NCI-H446 treated with DMSO at 0.1 percent for 48 hours (cell line): ENCODE results near the gene EPDR1.
"Not testable (repeated sequence)": the region's sequence is repeated elsewhere in the genome, so short reads cannot be mapped to it uniquely, and the experiment has no call there.

Experiments used
- DNase-seq: peaks from one replicate; lab custom pipeline; 2025; lab: John Stamatoyannopoulos, UW

Gene EPDR1

DNA sequence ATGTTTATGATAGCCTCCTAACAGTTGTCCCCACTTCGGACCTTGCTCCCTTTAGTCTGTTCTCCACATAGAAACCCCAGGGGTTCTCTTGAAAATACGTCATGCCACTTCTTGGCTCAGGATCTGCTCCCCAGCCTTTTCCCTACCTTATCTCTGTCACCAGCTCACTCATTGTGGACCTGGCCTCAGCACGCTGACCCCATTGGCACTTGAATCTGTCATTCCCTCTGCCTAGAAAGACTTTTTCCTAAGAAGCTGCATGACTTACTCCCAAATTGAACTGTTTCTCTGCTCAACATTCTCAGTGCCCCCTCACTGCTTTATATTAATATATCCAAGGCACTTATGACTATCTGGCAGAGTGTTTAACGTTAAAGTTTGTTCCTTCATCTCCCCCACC, 8.4 kb downstream of the EPDR1 start:
- no peak for DNase-seq

DNA sequence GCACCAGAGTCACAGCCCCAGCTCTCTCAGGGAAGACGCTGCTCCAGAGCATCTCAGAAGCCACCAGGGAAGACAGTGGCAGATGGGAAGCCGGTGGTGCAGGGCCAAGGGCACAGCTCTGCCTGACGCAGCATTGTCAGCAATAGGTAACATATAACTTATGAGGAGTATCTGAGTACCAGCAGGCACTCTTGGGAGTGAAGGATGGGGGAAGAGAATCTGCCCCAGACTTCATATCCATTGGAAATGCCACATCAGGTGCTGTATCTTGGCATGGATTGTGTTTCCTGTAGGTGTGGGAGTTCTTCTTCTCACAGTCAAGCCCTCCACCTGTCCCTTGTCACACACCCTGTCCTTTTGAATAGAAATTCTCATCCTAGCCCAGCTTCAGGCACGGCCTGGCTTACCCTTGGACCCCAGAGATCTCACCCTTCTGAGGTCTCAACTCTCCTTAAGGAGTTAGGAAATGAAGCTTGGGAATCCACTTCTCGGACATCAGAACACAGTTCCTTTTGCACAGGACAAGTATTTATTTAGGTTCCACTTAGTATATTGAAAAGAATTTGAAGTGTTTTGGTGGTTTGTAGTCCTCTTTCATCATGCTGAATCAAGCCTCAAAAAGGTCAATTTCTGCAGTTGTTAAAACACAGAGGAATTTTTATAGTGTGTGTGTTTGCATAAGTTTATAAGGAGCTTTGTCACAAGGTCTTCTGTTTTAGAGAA, 9.9 kb downstream of the EPDR1 start:
- DNase-seq: no peak

DNA sequence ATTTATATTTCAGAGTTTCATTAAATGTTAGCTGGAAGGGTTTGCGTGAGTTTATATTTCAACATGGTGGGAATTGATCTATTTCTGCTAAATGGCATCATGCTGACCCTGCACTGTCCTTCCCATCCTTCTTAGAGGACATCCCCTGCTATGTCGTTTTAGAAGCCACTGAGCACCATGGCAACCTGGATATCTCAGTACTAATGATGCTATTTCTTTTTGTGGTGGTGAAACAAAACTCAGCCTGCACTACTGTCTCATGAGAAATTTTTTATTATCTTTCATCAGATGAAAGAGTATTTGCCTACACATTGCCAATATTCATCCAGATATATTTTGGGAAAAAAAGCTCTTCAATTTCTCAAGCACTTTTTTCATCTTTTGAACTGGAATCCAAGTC, 12.1 kb downstream of the EPDR1 start:
- no peak for DNase-seq

DNA sequence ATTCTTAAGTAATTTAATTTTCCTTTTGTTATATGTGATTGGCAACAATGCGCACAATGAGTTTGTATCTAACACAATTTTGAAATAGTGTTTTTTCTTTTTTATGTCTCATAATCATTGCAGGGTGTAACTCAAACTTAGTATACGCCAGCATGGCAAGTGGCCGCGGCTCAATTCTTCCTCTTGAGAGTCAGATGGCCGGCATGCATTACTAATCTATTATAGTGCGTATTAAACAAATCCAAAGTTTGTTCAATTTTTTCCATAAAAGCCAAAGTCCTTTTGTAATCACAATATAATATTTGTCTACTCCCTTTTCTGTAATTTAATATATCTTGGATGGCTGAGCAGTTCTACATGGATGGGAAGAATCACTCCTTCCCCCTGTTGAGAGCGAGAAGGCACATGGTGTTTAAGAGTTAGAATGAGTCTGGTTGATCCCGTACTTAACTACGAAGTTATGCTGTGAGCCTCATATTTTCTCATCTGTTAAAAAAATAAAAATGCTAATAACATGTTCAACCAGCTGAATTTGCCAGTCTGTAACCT, 12.7 kb downstream of the EPDR1 start:
- DNase-seq: no peak

DNA sequence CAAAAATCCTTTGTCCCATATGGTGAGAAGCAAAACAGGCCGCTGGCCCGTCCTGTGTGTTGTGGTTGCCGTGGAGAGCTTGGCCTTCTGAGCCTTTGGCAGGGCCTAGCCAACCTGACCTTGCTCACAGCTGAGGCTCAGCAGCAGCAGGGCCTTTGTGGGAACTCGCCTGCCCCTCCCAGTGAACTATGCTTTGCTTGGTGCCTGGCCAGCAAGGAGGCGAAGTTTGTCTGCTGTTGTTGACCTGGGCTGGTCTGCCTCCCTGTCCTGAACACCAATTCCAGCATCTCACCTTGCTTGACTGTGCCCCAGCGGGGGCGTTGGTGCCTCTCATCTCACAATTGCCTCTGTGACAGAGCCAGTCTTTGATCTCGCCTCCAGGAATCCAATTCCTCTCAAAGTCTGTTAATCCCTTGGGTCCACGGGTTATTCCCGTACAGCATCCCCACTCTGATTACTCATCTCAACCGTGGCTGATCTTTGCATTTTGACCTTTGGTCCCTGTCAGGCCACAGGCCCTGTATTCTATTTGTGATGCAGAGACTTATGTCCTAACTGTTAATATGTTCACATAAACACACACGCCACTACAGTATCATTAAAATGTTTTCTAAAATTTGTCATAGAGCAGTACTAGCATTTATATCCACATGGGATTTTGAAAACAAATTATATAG, 22.6 kb downstream of the EPDR1 start:
- DNase-seq: peak; percentile 7

DNA sequence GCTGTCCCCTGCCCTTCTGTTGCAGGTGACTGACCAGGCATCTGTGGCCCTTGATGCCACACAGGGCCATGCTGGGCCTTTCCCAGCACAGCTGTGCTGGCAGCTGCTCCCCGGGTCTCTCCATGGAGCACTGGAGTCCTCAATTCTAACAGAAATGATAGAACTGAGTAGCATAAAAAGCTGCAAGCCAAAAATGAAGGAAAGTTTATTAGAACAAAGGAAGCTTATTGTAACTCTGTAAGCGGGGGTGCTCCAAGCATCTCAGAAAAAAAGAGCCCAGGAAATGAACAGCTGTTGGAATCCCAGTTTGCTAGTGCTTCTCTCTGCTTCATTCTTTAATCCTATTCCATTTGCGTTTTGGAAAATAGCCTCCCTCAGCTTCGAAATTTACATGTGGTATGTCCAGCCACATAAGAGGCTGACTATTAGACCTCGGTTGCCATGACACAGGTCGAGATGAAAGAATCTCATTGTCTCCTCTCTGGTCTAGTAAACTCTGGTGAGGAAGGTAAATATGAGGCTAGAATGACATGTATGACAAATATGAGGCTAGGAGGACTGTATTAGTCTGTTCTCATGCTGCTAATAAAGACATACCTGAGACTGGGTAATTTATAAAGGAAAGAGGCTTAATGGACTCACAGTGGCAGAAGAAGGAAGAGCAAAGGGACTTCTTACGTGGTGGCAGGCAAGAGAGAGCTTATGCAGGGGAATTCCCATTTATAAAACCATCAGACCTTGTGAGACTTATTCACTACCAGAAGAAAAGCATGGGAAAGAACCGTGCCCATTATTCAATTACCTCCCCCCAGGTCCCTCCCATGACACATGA, 23.7 kb downstream of the EPDR1 start:
- no peak for DNase-seq

DNA sequence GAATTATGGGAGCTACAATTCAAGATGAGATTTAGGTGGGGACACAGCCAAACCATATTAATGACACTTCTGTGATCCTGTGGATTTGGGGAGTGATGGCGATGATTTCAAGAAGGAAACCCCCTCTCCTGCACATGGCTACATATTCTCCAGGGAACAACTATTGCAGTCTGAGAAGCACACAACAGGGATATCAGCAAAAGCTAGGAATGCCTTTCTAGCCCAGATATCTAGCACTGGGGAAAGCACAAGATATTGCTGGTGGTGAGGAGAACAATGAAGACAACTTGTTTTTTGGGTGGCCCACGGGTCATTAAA, 24.3 kb downstream of the EPDR1 start:
- no peak for DNase-seq

DNA sequence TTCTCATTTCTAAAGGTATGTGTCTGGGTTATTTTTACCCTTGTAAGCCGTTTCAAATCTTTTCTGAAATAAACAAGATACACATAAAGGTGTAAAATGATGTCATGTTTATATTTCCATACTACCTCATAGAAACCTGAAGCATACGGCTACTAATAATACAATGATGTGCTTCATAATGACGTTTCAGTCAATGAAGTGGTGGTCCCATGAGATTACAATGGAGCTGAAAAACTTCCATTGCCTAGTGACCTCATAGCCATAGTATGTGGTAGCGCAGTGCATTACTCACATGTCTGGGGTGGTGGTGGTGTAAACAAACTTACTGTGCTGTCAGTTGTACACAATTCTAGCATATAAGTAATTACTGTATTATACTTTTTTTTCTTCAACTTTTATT, 24.9 kb downstream of the EPDR1 start:
- no peak for DNase-seq

DNA sequence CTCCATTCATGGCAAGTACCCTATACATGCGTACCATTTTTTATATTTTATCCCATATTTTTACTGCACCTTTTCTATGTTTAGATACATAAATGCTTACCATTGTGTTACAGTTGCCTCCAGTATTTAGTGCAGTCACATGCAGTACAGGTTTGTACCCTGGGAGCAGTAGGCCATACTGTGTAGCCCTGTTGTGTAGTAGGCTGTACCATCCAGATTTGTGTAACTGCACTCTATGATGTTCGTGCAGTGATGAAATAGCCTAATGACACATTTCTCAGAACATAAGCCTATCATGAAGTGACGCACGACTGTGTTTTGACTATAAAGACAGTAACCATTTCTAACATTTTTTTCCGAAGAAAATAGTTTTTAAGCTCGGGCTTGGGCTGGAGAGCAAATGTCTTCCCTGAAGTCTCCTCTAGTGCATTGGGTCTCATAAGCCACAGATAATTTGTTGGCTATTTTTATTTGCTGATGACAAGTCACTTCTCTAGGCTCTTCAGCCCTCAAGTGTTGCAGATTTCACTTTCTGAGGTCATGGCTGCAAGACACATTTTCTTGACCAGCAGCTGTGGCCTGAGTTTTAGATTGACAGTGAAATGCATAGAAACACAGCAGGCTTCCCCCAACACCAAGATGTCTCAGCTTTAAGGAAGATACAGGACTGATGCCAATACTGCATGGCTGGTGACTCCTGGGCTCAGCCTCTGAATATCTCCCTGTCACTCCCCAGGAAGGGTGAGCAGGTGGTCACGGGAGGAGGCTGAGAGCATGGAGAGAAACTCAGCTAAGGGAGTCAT, 26.9 kb downstream of the EPDR1 start:
- DNase-seq: no peak

DNA sequence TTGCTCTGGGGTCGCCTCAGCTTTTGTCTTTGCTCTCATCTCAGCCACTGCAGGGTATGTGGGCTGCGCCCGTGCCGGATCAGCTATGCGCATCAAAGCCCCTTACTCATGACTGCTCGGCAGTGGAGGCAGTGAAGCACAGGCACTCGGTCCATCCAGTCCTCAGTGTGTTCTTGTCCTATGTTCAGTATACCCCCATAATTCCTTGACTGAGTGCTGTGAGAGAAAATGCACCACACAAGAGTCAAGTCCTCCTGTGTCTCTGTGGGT, 27.4 kb downstream of the EPDR1 start:
- DNase-seq: no peak

DNA sequence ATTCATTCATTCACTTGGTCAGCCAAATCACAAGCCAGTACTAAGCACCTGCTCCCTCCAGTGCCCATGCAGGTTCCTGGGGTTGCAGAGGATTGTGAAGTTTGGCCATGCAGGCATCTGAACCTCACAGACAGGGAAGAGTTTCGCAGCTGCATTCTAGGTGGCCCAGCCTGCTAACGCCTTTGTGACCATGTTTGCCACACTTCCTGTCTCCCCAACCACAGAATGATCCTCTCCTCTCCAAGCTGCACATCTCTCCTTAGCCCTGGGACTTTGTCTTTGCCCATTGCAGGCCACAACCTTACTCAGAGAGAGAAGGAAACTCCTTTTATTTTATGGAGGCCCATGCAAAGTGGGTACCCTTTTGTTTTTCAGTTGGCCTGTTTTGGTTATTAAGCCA, 31.8 kb downstream of the EPDR1 start:
- DNase-seq: no peak

DNA sequence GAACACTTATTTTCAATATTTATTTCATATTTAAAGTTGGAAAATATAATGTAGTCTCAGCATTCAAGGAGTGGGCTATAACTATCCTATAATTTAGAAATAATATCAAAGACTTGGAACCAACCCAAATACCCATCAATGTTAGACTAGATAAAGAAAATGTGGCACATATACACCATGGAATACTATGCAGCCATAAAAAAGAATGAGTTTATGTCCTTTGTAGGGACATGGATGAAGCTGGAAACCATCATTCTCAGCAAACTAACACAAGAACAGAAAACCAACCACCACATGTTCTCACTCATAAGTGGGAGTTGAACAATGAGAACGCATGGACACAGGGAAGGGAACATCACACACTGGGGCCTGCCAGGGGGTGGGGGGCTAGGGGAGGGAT, 33.8 kb downstream of the EPDR1 start:
- DNase-seq: not testable (repeated sequence)

DNA sequence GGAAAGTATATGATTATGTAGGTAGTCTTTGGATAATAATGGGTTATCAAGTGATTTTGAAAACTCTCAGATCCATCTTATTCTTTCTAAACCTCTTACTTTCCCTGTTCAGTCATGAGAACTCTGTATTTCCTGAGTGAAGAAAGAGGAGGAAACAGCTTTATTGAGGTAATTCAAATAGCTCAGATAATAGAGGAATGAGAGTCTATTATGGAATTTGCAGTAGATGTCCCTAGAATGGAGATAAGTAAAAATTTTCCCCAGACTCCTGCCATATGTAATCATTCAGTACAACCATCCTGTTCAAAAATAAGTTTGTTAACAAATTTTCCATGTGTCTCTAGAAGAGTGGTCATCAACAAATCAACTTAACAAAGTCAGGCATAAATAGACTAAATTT, 36.4 kb downstream of the EPDR1 start:
- DNase-seq: no peak

DNA sequence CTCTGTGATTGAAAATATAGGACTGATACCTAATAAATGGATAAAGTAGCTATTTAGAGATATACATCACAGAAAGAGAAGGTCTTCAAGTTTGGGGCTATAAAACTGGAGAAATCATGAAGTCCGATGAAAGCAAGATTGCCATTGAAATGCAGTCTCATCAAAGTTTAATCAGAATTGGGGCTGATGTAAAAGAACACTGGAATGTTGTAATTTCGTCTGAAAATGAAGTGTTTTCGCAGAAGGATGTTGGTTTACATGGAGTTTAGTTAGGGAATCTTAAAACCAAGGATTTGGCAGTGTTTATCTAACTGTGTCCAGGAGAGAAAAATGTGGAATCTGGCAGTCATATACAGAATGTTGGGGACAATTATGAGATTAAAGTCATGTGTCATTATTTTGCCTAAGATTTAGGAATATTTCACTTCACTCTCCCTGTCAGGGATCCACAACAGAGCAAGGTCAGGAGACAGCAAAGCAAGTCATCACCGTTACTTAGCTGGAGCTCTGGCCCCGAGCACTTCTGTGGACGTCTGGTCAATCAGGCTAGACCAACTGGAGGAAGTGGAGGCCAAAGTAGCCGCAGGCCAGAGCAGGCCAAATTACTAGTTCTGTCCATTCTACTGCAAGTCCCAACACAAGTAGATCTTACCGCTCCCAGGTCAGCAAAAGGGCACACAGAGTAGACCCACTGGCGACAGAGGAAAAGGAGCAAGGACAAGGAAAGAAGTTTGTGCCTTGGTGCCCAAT, 37.0 kb downstream of the EPDR1 start:
- no peak for DNase-seq

DNA sequence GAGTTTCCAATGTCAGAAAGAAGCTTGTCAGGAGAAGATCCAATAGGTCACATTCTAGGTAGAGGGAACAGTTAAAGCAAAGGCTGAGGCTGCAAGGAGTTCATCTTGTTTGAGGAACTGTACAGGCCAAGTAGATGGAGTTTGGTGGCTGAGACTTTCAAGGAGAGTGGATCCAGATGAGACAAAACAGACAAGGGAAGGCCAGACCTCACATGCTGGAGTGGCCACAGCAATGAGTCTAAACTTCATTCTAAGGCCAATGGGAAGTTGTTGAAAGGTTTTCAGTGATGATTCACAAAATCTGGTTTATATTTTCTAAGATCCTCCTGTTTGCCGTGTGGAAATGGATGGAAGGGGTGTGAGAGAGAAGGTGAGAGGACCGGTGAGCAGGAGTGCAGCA, 40.0 kb downstream of the EPDR1 start:
- DNase-seq: no peak

DNA sequence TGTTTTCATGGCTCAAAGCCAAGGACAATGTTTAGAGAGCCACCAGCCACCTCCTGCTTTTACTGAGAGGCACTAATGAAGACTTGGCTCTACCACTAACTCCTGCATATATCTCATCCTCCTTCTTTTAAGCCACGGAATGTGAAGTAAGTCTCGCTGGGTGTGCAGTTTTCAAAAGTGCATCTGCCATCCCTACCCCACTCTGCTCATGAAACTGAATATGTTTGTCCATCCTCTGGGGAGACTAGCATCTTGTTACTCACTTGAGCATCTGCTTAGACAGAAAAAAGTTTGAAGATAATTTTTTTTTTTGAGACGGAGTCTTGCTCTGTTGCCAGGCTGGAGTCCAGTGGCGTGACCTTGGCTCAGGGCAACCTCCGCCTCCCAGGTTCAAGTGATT, 40.8 kb downstream of the EPDR1 start:
- DNase-seq: no peak

DNA sequence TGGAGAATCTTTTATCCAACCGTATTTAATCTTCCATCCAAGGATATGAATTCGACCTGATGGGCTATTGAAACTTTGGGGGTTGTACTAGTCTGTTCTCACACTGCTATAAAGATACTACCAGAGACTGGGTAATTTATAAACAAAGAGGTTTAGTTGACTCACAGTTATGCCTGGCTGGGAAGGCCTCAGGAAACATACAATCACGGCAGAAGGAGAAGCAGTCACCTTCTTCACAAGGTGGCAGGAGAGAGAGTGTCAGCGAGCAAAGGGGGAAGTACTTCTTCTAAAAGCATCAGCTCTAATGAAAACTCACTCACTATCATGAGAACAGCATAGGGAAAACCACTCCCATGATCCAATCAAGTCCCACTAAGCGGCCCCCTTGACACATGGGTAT, 43.8 kb downstream of the EPDR1 start:
- no peak for DNase-seq

DNA sequence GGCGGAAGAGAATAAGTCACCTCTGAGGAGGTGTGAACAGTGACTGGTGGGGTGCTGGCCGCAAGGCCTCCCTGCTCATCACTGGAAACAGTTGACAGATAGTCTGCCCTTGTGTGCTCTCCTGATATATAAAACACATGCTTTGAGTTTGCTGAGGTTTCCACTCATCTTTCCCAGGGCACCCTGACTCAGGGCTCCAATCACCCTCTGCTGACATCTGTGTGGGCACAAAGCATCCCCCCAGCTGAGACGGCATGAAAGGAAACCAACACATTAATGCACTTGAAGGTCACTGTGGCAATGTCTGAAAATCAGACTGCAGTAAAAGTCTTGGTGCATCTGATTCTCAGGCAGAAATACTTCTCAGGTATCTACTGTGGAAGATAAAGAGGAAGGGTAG, 49.8 kb downstream of the EPDR1 start:
- DNase-seq: no peak

DNA sequence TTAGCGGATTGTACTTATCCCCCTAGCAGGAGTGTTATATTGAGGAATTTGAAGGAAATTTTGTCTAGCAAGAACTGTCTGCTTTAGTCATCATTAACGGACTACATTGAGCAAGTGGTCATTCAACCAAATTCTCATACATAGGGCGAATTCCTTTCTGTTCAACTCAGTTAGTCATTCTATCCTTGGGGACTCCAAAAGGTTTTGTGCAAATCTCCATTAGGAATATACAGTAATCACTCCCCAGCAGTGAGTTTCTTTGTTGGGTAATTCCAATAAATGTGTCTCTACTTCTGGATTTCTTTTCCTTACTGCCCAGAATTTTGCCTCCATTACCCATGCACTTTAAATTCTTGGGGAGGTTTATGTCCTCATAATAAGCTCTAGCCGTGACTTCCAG, 51.1 kb downstream of the EPDR1 start:
- no peak for DNase-seq

DNA sequence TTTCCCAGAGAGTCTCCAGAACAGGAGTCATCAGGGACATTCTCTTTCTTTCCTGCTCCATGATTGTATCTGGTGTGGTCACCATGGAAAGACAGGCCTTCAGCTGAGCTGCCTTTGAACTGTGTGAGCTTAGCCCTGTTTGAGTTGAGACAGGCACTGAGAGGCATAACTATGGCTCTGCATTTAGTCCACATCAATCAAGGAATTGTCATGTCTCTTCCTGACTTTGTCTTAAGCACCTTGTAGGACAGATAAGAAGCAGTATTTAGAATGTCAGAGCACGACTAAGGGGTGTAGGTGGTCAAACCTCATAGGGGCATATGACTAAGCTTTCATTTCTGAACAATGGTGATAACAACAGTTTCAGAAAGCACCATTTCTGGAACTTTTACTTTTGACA, 53.5 kb downstream of the EPDR1 start:
- no peak for DNase-seq

DNA sequence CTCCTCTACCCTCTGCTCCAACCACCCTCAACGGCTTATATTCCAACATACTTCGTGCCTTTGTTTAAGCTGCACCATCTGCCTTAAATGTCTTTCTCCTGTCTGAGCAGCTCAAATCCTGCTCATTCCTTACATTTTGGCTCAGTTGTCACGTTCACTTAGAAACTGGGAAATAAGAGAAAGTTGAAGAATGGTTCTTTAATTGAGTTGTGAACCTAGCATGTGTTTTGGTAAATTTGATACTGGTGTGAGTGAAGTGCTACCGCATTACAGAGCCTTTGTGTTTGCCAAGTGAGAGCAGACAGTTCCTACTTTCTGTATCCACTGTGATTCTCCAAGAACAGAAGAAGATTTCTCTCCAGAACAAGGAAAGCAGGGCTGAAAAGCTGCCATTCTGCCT, 54.3 kb downstream of the EPDR1 start:
- peak; percentile 5 for DNase-seq

DNA sequence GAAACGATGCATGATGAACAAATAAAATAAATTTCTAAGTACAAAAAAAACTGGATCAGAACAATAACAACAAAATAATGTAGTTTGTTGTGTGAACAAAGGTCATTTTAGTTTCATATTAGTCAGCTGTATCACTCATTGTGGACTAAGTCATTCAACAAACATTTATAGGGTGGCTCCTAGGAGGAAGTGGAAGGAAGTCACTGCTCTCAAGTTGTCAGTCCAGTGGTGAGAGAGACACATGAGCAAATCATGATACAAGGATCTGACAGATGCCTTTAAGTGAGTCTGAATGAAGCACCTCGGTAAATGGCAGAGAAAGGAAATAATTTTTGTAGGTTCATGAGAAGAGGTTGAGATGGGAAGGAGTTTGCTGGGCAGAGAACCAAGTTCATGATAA, 56.8 kb downstream of the EPDR1 start:
- DNase-seq: no peak
